ENCODE measurements around the gene ANKRD61.

DNA sequence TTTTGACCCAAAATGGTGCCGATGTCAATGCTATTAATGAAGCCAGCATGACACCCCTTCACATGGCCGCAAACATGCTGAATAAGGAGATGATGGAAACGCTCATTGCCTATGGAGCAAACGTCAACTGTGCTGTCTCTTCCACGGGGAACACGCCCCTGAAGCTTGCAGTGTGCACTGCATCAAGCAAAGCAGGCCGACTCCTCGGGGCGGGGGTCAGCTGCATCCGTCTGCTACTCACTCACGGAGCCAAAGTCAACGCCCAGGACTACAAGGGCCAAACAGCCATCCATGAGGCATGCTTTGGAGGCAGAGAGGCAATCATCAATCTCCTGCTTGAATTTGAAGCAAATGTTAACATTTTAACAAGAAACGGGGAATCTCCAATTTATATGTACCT lies 4.5 kb downstream of the ANKRD61 start:
- no peak for TF ChIP-seq EZH2 (IDR thresholded peaks at IDR 0.05; ENCODE audit: borderline replicate concordance, low read length)
- TF ChIP-seq, protein P1, sequence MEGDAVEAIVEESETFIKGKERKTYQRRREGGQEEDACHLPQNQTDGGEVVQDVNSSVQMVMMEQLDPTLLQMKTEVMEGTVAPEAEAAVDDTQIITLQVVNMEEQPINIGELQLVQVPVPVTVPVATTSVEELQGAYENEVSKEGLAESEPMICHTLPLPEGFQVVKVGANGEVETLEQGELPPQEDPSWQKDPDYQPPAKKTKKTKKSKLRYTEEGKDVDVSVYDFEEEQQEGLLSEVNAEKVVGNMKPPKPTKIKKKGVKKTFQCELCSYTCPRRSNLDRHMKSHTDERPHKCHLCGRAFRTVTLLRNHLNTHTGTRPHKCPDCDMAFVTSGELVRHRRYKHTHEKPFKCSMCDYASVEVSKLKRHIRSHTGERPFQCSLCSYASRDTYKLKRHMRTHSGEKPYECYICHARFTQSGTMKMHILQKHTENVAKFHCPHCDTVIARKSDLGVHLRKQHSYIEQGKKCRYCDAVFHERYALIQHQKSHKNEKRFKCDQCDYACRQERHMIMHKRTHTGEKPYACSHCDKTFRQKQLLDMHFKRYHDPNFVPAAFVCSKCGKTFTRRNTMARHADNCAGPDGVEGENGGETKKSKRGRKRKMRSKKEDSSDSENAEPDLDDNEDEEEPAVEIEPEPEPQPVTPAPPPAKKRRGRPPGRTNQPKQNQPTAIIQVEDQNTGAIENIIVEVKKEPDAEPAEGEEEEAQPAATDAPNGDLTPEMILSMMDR (conservative IDR thresholded peaks at IDR 0.05 in 1 of 2, IDR thresholded peaks at IDR 0.05 in 1 of 2; ENCODE audit: extremely low read depth in 1 of 2, insufficient read depth in 1 of 2, low read depth in 1 of 2, low read length in 2 of 2): no peak
